GM18861 (cell line): Measurements from ENCODE around the gene LRRC63.
"Not testable (repeated sequence)": the region's sequence is repeated elsewhere in the genome, so short reads cannot be mapped to it uniquely, and the experiment has no call there.

Experiments
- ATAC-seq: cut with Tn5 transposase; IDR thresholded peaks from one replicate; pipeline ENCODE4 v1.9.1; 2021; ENCODE audit not compliant: unreplicated experiment

Gene LRRC63

GRCh38 chr13:46211483-46212351 lies at the start of gene LRRC63:
LRRC63 (plus strand) TSS chr13:46211928; CDS start chr13:46213035, 1,107 bp downstream.
- ATAC-seq = peak; percentile 83

GRCh38 chr13:46162741-46163140 lies 49.0 kb upstream of the LRRC63 start:
- ATAC-seq = not testable (repeated sequence)

GRCh38 chr13:46164661-46165060 lies 47.1 kb upstream of the LRRC63 start:
- ATAC-seq = no peak

- peak; percentile 49 for ATAC-seq
Observed at GRCh38 chr13:46165485-46166223, 46.1 kb upstream of the LRRC63 start.

GRCh38 chr13:46166224-46166584 lies 45.5 kb upstream of the LRRC63 start:
- ATAC-seq = no peak

- no peak for ATAC-seq
Observed at GRCh38 chr13:46166947-46167610, 44.6 kb upstream of the LRRC63 start.

- ATAC-seq = no peak
Observed at GRCh38 chr13:46168341-46168740, 43.4 kb upstream of the LRRC63 start.

- no peak for ATAC-seq
Observed at GRCh38 chr13:46168783-46169182, 42.9 kb upstream of the LRRC63 start.

- ATAC-seq = no peak
Observed at GRCh38 chr13:46169758-46170157, 42.0 kb upstream of the LRRC63 start.

GRCh38 chr13:46170268-46170667 lies 41.5 kb upstream of the LRRC63 start:
- ATAC-seq = no peak

- ATAC-seq = no peak
Observed at GRCh38 chr13:46170687-46171086, 41.0 kb upstream of the LRRC63 start.

GRCh38 chr13:46171217-46171616 lies 40.5 kb upstream of the LRRC63 start:
- no peak for ATAC-seq

GRCh38 chr13:46171739-46172138 lies 40.0 kb upstream of the LRRC63 start:
- no peak for ATAC-seq

GRCh38 chr13:46172531-46172991 lies 39.2 kb upstream of the LRRC63 start:
- no peak for ATAC-seq

- ATAC-seq = no peak
Observed at GRCh38 chr13:46173656-46174055, 38.1 kb upstream of the LRRC63 start.

- peak; percentile 26 for ATAC-seq
Observed at GRCh38 chr13:46176756-46177155, 35.0 kb upstream of the LRRC63 start.

GRCh38 chr13:46178143-46178542 lies 33.6 kb upstream of the LRRC63 start:
- ATAC-seq = no peak

GRCh38 chr13:46178821-46179220 lies 32.9 kb upstream of the LRRC63 start:
- ATAC-seq = no peak

- no peak for ATAC-seq
Observed at GRCh38 chr13:46179491-46179908, 32.2 kb upstream of the LRRC63 start.

- no peak for ATAC-seq
Observed at GRCh38 chr13:46179969-46180763, 31.6 kb upstream of the LRRC63 start.

- no peak for ATAC-seq
Observed at GRCh38 chr13:46181377-46181839, 30.3 kb upstream of the LRRC63 start.
